Thoracic aorta (tissue), 2 donors: ENCODE data around the gene C13orf42. TPM values are rescaled to one million over a fixed set of nuclear protein-coding genes. Genes with fewer than 3 reads are reported as not detected.

ENCODE experiments used
- ATAC-seq: fragments of 150-250 bp; one replicate; pipeline ENCODE4 v1.8.0; 2017; ENCODE audit warnings: low read depth; ENCODE audit not compliant: insufficient number of reproducible peaks, low FRiP score
- DNase-seq: peaks from one replicate; pipeline ENCODE4 v3.0.0-alpha.2; 2020; ENCODE audit warnings: low spot score
- H3K27ac ChIP-seq, 2 donors: fragments of 200-600 bp; sonication (generic); 1 replicate in 1 of 2; 2 replicates in 1 of 2; pipeline ENCODE4 v1.5.1; 2016; ENCODE audit warnings: mild to moderate bottlenecking in 2 of 2, moderate library complexity in 2 of 2
- H3K27me3 ChIP-seq: fragments of 200-600 bp; sonication (generic); replicated peaks from 2 replicates; pipeline ENCODE4 v1.6.0; 2016; ENCODE audit warnings: mild to moderate bottlenecking; ENCODE audit not compliant: insufficient read depth
- H3K36me3 ChIP-seq: fragments of 200-600 bp; sonication (generic); one replicate; pipeline ENCODE4 v1.5.1; 2016
- H3K4me1 ChIP-seq, 2 donors: fragments of 200-600 bp; sonication (generic); 1 replicate in 1 of 2; 2 replicates in 1 of 2; pipeline versions ENCODE4 v1.5.1 to v1.6.0; 2016; ENCODE audit warnings: low read depth in 2 of 2, mild to moderate bottlenecking in 1 of 2; ENCODE audit not compliant: control insufficient read depth in 1 of 2
- H3K4me3 ChIP-seq: fragments of 200-600 bp; sonication (generic); 2 replicates; pipeline ENCODE4 v1.5.1; 2016; ENCODE audit warnings: mild to moderate bottlenecking
- H3K9me3 ChIP-seq: fragments of 200-600 bp; sonication (generic); 2 replicates; pipeline ENCODE4 v1.5.1; 2016
- total RNA-seq, 2 donors: library from RNA; depleted of rRNA; stranded (reverse); fragments of >200 nt; gene quantifications; one replicate each; pipeline versions ENCODE4 v1.1.0 to v1.2.3, GENCODE V29; 2016
- TF ChIP-seq, protein P1 (sequence below): fragments of 200-600 bp; sonication (generic); IDR thresholded peaks from one replicate; pipeline ENCODE4 v1.5.1; 2019; ENCODE audit warnings: antibody characterized with exemption

The C13orf42 gene
- total RNA-seq, 2 donors from 2014 or later = not detected

DNA sequence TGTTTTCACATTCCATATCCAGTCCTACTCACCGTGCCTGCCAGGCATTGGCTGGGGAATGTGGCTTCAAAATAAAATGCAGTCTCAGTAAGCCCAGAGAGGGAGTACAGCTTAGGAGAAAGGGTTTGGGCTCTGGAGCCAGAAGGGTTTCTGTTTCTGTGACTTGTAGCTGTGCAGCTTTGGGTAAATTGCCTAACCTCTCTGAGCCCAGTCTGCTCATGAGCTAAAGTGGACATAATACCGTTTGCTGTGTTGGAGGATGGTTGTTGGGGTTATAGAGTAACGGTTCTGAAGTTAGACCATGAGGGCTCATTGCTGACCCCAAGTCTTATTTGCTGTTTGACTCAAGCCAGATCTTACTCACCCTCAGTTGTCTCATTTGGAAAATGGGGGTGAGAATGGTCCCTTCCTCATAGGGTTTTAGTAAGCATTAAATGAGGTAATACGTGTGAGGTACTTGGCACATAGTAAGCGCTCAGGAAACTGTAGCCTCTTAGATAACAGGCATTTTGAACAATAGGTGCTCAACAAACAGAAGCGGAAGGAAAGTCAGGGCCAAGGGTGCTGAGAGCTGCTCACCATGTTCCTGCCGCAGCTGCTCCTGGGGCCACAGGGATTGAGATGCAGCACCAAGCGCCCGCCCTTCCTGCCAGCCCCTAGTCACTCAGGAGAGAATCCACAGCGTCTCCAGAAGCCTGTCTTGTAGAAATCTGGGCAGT lies 45.5 kb downstream of the C13orf42 start:
- Histone ChIP-seq H3K27me3 (no peaks in the 10 kb centered on the region), H3K9me3 (no peaks in the 10 kb centered on the region), H3K36me3 (no peaks in the 10 kb centered on the region), H3K4me1 (peaks cover 0 to 3% of the 10 kb centered on the region in 2 donors), H3K4me3 (no peak overlapping the region), H3K27ac (no peak overlapping the region)
- no peak for ATAC-seq
- DNase-seq = no peak
- TF ChIP-seq, protein P1, sequence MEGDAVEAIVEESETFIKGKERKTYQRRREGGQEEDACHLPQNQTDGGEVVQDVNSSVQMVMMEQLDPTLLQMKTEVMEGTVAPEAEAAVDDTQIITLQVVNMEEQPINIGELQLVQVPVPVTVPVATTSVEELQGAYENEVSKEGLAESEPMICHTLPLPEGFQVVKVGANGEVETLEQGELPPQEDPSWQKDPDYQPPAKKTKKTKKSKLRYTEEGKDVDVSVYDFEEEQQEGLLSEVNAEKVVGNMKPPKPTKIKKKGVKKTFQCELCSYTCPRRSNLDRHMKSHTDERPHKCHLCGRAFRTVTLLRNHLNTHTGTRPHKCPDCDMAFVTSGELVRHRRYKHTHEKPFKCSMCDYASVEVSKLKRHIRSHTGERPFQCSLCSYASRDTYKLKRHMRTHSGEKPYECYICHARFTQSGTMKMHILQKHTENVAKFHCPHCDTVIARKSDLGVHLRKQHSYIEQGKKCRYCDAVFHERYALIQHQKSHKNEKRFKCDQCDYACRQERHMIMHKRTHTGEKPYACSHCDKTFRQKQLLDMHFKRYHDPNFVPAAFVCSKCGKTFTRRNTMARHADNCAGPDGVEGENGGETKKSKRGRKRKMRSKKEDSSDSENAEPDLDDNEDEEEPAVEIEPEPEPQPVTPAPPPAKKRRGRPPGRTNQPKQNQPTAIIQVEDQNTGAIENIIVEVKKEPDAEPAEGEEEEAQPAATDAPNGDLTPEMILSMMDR = no peak

DNA sequence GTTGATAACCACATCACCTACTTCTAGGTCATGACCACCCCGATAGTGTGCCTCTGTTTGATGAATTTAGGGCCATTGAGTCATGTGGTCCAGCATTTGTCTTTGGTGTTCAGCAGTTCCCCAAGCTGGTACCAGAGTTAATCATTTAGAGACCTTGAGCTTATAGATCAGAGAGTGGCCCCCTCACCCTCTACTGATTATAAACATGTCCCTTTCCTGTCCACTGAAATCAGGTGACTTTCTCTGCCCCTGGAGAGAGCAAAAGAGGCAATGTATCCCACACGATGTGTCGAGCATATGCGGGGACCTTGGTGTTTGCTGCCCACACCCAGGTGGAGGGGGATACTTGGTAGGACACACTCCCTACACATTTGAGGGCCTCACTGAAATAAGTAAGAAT lies 46.3 kb downstream of the C13orf42 start:
- Histone ChIP-seq H3K4me1 (peaks cover 0 to under 1% of the 10 kb centered on the region in 2 donors), H3K27me3 (no peaks in the 10 kb centered on the region), H3K9me3 (no peaks in the 10 kb centered on the region), H3K36me3 (no peaks in the 10 kb centered on the region), H3K4me3 (no peak overlapping the region), H3K27ac (no peak overlapping the region)
- DNase-seq = no peak
- no peak for ATAC-seq
- TF ChIP-seq, protein P1 = no peak

DNA sequence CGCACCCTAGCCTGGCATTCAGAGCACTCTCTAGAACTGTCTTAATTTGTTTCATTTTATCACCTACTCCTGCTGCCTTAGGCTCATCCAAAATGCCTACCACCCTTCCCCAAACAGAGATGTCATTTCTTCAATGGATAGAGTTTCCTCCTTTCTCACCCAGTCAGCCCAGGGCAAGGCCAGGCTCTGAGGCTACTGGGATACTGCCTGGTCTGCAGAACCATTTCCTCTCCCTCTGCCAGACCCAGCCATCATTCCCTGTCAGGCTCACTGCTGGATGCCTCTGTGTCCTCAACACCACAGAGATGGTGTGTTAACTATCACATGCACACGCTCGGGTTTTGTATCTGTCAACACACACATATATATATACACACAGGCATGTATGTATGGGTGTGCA lies 47.2 kb downstream of the C13orf42 start:
- ATAC-seq = no peak
- H3K27me3 ChIP-seq = no peaks in the 10 kb centered on the region
- no peak overlapping the region for H3K4me3 ChIP-seq
- no peaks in the 10 kb centered on the region for H3K4me1 ChIP-seq
- H3K27ac ChIP-seq = no peak overlapping the region
- no peaks in the 10 kb centered on the region for H3K9me3 ChIP-seq
- TF ChIP-seq, protein P1 = no peak
- no peak for DNase-seq
- H3K36me3 ChIP-seq = no peaks in the 10 kb centered on the region

DNA sequence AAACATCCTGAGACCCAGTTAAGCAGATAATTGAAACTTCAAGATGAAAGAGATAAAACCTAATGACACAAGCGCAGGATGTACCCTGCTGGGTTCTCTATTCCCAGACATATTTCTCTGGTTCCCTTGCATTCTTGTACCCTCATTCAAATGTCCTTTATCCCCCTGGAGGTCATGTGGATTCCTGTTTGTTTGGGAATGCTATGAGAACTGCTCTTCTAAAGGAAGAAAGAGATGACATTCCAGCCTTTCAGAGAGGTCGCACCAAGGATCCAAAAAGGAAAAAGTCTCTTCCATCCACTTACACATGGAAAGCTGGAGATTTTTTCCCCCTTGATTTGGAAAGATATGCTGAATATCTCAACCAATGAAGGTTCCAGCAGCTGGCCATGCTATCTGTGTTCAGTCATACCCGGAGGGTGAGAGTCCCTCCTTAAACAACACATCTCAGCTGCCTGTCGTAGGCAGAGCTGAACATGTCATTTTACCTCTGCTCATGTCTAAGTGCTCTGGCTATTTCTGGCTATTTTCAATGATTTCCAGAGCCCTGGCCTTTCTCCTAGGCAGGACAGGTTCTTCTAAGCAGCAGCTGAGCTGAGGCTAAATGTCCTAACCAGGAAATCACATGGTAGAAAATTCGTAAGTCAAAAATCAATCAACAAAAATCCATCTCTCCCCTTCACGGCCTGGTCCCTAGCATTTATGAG lies 52.5 kb downstream of the C13orf42 start:
- Histone ChIP-seq H3K9me3 (no peaks in the 10 kb centered on the region), H3K36me3 (no peaks in the 10 kb centered on the region), H3K4me3 (no peak overlapping the region), H3K27ac (no peak overlapping the region), H3K27me3 (no peaks in the 10 kb centered on the region), H3K4me1 (no peaks in the 10 kb centered on the region)
- DNase-seq = no peak
- no peak for ATAC-seq
- TF ChIP-seq, protein P1 = no peak

DNA sequence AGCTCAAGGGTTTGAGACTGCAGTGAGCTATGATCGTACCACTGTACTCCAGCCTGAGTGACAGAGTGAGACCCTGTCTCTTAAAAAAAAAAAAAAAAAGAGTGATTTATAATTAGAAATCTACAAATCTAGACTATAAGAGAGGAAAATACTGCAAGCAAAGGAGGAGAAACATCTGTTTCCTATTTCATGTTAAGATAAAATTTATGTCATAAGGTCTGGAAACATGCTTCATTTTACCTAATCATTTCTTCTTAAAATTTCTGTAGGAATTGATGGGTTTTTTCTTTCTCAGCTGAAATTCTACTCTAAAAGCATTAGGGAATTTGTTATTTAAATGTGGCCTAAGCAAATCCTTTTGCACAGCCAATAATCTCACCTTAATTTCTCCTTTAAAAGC lies 53.2 kb downstream of the C13orf42 start:
- no peak for DNase-seq
- H3K9me3 ChIP-seq = no peaks in the 10 kb centered on the region
- H3K36me3 ChIP-seq = no peaks in the 10 kb centered on the region
- H3K4me3 ChIP-seq = no peak overlapping the region
- H3K27me3 ChIP-seq = no peaks in the 10 kb centered on the region
- H3K4me1 ChIP-seq = peaks cover 0 to 3% of the 10 kb centered on the region in 2 donors
- H3K27ac ChIP-seq = no peak overlapping the region
- TF ChIP-seq, protein P1 = no peak
- ATAC-seq = no peak
